Endothelial cell of umbilical vein (primary cell): Measurements from ENCODE around the gene ABCA6.

Source experiments
- CTCF ChIP-seq, 2 donors: IDR thresholded peaks; 1 replicate in 1 of 2; 2 replicates in 1 of 2; pipeline ENCODE4 v1.5.1; 2011; ENCODE audit warnings: low read length in 2 of 2, mild to moderate bottlenecking in 2 of 2, moderate library complexity in 2 of 2, control low read depth in 1 of 2, inconsistent platforms in 1 of 2, low read depth in 1 of 2; ENCODE audit not compliant: insufficient read depth in 1 of 2; ENCODE audit errors: extremely low read depth in 1 of 2
- POLR2A ChIP-seq: IDR thresholded peaks from 2 replicates; pipeline ENCODE4 v1.6.1; 2012; ENCODE audit warnings: low read depth, mild to moderate bottlenecking, control low read depth, low read length

GRCh38 chr17:69147460-69147859 lies 5.8 kb upstream of the ABCA6 start:
- TF ChIP-seq POLR2A = no peak
- TF ChIP-seq CTCF (IDR thresholded peaks at IDR 0.05; ENCODE audit: extremely low read depth in 1 of 2, insufficient read depth in 1 of 2, low read depth in 1 of 2, low read length in 2 of 2) = no peak
